ENCODE measurements around the gene HDDC3. TPM values are rescaled to one million over a fixed set of nuclear protein-coding genes. Genes with fewer than 3 reads are reported as not detected.
"Not testable (repeated sequence)": the region's sequence is repeated elsewhere in the genome, so short reads cannot be mapped to it uniquely, and the experiment has no call there.

HDDC3 gene
- total RNA-seq, 1 experiment from 2014 or later = 25.5 TPM

- Mint-ChIP-seq H3K9me3 (ENCODE audit: unreplicated experiment) (no peaks in the 10 kb centered on the region), H3K4me1 (ENCODE audit: insufficient read depth, unreplicated experiment) (no peaks in the 10 kb centered on the region), H3K27me3 (ENCODE audit: insufficient read depth, unreplicated experiment) (no peaks in the 10 kb centered on the region), H3K4me3 (ENCODE audit: unreplicated experiment) (no peak overlapping the region), H3K36me3 (ENCODE audit: insufficient read depth, unreplicated experiment) (peaks cover 41% of the 10 kb centered on the region), H3K27ac (ENCODE audit: low read depth, unreplicated experiment) (no peak overlapping the region)
- TF ChIP-seq CTCF (IDR thresholded peaks at IDR 0.05; ENCODE audit: unreplicated experiment) = no peak
- intact Hi-C loops (cut with micrococcal nuclease) = no loop called here
- no peak for DNase-seq (ENCODE audit: unreplicated experiment)
- ChIA-PET CTCF (no interaction called here), POLR2A (interaction anchor here (0.7 kb wide), 1 partner anchor 39 kb away, joined by 3 read pairs; no protein-coding TSS in a partner anchor)
- BruUV-seq (replicated peaks) = no TSS peak
These were observed 21.1 kb downstream of the HDDC3 start for GRCh38 chr15:90911302-90911623.

GRCh38 chr15:90910441-90911301 is 21.7 kb downstream of the HDDC3 start:
- H3K36me3 Mint-ChIP-seq (ENCODE audit: insufficient read depth, unreplicated experiment) = peaks cover 44% of the 10 kb centered on the region

GRCh38 chr15:90909976-90910375 is 22.4 kb downstream of the HDDC3 start:
- no peak for TF ChIP-seq CTCF (IDR thresholded peaks at IDR 0.05; ENCODE audit: unreplicated experiment)
- Mint-ChIP-seq H3K9me3 (ENCODE audit: unreplicated experiment) (no peaks in the 10 kb centered on the region), H3K4me3 (ENCODE audit: unreplicated experiment) (no peak overlapping the region), H3K4me1 (ENCODE audit: insufficient read depth, unreplicated experiment) (no peaks in the 10 kb centered on the region), H3K27ac (ENCODE audit: low read depth, unreplicated experiment) (no peak overlapping the region), H3K27me3 (ENCODE audit: insufficient read depth, unreplicated experiment) (no peaks in the 10 kb centered on the region), H3K36me3 (ENCODE audit: insufficient read depth, unreplicated experiment) (peaks cover 46% of the 10 kb centered on the region)
- no TSS peak for BruUV-seq (replicated peaks)
- ChIA-PET POLR2A (no interaction called here), CTCF (interaction anchor here (0.9 kb wide), 1 partner anchor 22 kb away, joined by 4 read pairs; the partner anchor contains the start of gene HDDC3)
- no peak for DNase-seq (ENCODE audit: unreplicated experiment)
- intact Hi-C loops (cut with micrococcal nuclease) = no loop called here

More at GRCh38 chr15:90910441-90911301, 21.7 kb downstream of the HDDC3 start:
- H3K27me3 Mint-ChIP-seq (ENCODE audit: insufficient read depth, unreplicated experiment) = no peaks in the 10 kb centered on the region
- POLR2A ChIA-PET = no interaction called here
- no peak for DNase-seq (ENCODE audit: unreplicated experiment)
- H3K4me3 Mint-ChIP-seq (ENCODE audit: unreplicated experiment) = no peak overlapping the region
- H3K4me1 Mint-ChIP-seq (ENCODE audit: insufficient read depth, unreplicated experiment) = no peaks in the 10 kb centered on the region
- no peak for TF ChIP-seq CTCF (IDR thresholded peaks at IDR 0.05; ENCODE audit: unreplicated experiment)
- H3K9me3 Mint-ChIP-seq (ENCODE audit: unreplicated experiment) = no peaks in the 10 kb centered on the region
- CTCF ChIA-PET = interaction anchor here (0.9 kb wide), 1 partner anchor 21 kb away, joined by 4 read pairs; the partner anchor contains the start of gene HDDC3
- H3K27ac Mint-ChIP-seq (ENCODE audit: low read depth, unreplicated experiment) = no peak overlapping the region
- no TSS peak for BruUV-seq (replicated peaks)
- intact Hi-C loops (cut with micrococcal nuclease) = no loop called here

GRCh38 chr15:90909449-90909848 is 22.9 kb downstream of the HDDC3 start:
- H3K27ac Mint-ChIP-seq (ENCODE audit: low read depth, unreplicated experiment); intact Hi-C loops (cut with micrococcal nuclease); H3K4me1 Mint-ChIP-seq (ENCODE audit: insufficient read depth, unreplicated experiment); CTCF ChIA-PET; H3K27me3 Mint-ChIP-seq (ENCODE audit: insufficient read depth, unreplicated experiment); DNase-seq (ENCODE audit: unreplicated experiment); H3K9me3 Mint-ChIP-seq (ENCODE audit: unreplicated experiment); H3K4me3 Mint-ChIP-seq (ENCODE audit: unreplicated experiment); BruUV-seq (replicated peaks): not testable (repeated sequence)
- peaks cover 41% of the 10 kb centered on the region for H3K36me3 Mint-ChIP-seq (ENCODE audit: insufficient read depth, unreplicated experiment)
- POLR2A ChIA-PET = interaction anchor here (0.6 to 0.7 kb wide), 2 partner anchors 20 to 928 kb away, joined by 3 read pairs; no protein-coding TSS in a partner anchor

Measured in MCF 10A (cell line).